GM18507 (cell line): ENCODE measurements around the gene EMSY.

Experiments used
- DNase-seq: peaks from one replicate; pipeline ENCODE4 v3.0.0; 2011; ENCODE audit warnings: low read depth; ENCODE audit not compliant: insufficient read length; ENCODE audit errors: extremely low spot score
- FAIRE-seq: peaks from 2 replicates; lab custom pipeline; 2011; peaks lifted over from hg19 to GRCh38; lab: Jason Lieb, UNC

EMSY gene

GRCh38 chr11:76510060-76511047, 65.5 kb downstream of the EMSY start:
- DNase-seq (no peak), FAIRE-seq (no peak)

DNA sequence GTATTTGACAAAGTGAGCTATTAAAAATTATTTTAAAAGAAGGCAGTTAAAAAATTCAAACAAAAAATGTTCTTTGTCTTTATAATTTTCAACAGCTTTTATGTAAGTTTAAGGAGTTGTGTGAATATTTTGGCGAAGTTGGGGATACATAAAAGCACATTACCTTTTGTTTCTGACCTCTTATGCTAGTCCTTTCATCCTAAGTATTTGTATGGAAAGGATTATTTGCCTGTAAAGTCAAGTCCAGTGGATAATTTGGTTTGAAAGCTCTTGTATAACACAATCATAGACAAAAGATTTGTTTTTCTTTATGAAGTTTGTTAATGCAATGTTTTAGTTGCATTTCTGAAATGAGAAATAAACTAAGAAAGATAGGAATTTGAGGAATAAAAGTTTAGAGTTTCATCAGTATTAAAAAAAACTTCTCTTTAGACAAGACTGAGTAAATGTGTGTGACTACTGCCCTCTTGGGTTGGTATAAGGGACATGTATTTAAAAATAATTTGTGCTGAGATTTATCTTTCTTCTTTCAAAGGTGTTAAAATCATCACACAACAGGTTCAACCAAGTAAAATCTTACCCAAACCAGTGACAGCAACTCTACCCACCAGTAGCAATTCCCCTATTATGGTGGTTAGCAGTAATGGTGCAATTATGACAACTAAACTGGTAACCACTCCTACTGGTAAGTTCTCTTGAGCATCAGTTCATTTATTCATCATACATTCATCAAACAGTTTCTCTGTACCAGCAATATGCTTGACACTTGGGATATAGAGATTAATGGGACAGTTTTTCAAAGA, 68.2 kb downstream of the EMSY start:
- no peak for FAIRE-seq
- no peak for DNase-seq

DNA sequence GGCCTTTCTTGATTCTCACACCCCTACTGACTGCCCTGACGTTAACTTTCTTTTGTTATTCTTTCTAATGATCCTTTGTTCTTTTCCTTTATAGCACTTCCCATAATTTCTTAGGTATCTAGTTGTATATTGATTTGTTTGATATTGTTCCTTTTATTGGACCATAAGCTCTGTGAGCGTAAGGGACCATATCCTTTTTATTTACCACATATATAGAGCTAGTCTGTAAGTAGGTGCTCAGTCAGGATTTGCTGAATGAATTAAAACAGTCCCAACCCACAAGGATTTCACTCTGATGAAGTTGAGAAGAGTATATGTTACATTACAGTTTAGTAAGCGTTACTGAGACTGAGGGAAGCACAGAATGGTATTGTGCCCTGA, 68.8 kb downstream of the EMSY start:
- no peak for DNase-seq
- no peak for FAIRE-seq

- FAIRE-seq (no peak), DNase-seq (no peak)
Measured at GRCh38 chr11:76515494-76515893, 70.7 kb downstream of the EMSY start.

- FAIRE-seq (no peak), DNase-seq (no peak)
Measured at GRCh38 chr11:76523147-76523546, 78.3 kb downstream of the EMSY start.

GRCh38 chr11:76523786-76524436, 79.1 kb downstream of the EMSY start:
- DNase-seq (no peak), FAIRE-seq (no peak)

- DNase-seq: no peak
- FAIRE-seq: no peak
Measured at GRCh38 chr11:76524461-76524860, 79.6 kb downstream of the EMSY start.

DNA sequence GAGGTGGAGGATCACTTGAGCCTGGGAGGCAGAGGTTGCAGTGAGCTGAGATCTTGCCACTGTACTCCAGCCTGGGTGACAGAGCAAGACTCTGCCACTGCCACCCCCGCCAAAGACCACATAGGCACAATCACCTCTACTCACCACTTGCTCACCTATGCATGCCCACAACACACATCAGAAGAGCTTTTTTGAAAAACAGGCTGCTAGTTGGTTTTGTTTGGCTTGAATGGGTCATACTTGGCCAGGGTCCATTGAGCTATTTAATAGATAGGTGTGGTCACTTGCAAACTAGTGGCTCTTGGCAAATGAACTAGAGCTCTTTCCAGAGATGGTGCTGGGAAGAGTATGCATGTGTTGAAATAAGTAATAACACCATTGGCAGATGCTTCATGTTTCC, 80.1 kb downstream of the EMSY start:
- DNase-seq (no peak), FAIRE-seq (no peak)

DNA sequence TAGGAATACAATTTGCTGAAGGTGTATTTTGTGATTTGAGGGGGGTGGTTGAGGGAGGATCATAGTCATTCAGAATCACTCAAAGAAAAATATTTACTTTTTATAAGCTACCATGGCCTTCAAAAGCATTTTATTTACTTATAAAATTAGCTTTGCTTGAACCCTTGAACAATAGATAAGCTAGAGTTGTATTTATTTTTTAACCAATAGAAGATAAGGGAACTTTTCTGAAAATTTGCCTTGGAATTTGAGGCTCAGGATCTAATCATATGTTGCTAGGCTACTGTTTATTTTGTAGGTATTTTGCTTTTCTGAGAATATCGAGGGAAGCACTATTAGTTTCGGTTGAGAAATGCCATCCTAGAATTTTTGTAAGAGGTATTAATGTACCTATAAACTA, 82.1 kb downstream of the EMSY start:
- DNase-seq (no peak), FAIRE-seq (no peak)

- FAIRE-seq: no peak
- DNase-seq: no peak
Measured at GRCh38 chr11:76542436-76542835, 97.6 kb downstream of the EMSY start.

GRCh38 chr11:76543006-76543703, 98.3 kb downstream of the EMSY start:
- DNase-seq: no peak
- no peak for FAIRE-seq

DNA sequence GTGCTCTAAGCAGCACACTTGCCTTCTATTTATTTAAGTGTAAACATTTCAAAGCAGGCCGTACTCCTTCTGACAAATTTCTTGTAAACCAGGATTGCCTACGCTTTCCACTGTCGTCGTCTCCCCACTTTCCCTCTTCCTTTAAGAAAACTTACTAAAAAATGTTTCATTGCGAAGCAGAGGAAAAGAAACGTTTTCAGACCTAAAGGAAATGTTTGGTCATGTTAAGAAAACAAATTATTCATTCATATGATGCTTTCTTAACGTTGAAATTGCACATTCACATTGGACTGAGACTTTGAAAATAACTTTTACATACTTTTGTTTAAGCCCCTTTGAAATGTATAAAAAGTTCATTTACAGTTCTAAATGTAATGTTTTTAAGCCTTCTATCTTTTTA, 106.0 kb downstream of the EMSY start:
- FAIRE-seq: no peak
- no peak for DNase-seq

GRCh38 chr11:76551400-76551799, 106.6 kb downstream of the EMSY start:
- DNase-seq: no peak
- no peak for FAIRE-seq

GRCh38 chr11:76552987-76553386, 108.2 kb downstream of the EMSY start:
- FAIRE-seq (no peak), DNase-seq (no peak)

DNA sequence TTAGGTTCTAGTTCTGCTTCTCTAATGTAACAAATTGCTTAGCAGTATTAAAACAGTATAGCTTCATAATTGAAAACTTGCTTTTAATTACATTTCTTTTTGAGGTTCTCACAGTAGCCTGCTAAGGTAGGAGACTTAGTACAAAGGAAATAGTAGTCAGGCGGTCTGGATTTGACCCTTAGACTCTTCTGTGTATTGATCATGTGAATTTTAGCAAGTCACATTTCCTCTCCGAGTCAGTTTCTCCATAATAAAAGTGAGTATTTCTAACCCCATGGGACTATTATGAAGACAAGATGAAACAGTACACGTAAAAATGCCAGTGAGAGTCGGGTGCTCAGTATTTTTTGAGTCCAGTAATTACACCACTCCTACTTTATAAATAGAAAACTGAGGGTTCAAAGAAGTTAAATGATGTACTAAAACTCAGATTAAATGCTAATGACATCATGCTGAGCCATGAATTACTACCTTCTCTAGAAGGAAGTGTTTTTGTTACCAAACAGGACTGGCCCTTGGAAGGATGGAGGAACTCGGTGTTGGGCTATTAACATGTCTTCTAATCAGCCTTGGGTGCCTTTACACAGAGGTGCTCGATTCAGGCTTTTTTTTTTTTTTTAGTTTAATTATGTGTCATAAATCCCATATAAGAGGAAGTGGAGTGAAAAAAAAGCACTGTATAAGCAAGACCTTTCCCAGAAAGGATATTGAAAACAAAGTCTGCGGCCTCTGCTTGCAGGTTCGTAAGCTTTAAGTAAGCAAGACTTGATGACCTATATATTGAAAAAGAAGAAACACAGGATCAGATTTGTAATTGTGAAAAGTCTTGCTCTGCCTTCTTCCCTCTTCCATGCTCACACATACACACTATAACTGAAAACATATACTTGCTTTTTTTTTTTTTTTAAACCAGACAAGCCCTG, 109.0 kb downstream of the EMSY start:
- no peak for DNase-seq
- no peak for FAIRE-seq

DNA sequence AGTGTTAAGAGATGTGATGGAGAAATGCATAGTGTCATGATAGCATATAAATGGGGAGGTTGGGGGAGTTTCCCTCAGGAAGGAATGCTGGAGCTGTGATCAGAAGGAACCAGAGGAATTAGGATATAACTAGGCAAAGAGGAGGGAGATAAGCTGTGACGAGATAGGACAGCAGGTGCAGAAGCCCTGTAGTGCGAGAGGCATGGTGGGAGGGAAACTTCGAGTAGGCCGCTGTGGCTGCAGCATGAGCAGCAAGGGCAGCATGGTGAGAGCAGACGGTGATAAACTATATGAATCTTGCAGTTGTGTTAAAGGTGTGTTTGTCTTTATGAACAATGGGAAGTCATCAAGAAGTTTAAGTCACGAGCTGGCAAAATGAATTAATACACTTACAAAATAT, 109.9 kb downstream of the EMSY start:
- FAIRE-seq (no peak), DNase-seq (no peak)

DNA sequence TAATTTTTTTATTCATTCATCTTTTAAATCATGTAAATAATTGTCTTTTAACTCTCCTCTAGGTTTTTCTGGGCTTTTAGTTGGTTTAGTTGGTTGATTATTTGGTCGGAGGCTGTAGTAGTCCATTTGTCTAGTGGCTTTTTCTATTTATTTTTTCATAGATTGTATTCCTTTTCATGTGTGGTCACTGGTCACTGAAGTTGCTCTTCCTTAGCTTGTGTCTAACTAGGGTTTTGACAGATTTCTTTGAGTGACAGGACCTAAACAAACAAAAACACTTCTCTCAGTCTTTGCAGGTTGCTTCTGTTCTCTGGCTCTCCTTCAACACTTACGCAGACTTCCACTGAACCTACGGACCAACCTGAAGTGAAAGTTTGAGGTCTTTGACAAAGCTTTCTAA, 112.6 kb downstream of the EMSY start:
- DNase-seq: no peak
- no peak for FAIRE-seq

- DNase-seq (no peak), FAIRE-seq (no peak)
Measured at GRCh38 chr11:76558473-76558872, 113.7 kb downstream of the EMSY start.

DNA sequence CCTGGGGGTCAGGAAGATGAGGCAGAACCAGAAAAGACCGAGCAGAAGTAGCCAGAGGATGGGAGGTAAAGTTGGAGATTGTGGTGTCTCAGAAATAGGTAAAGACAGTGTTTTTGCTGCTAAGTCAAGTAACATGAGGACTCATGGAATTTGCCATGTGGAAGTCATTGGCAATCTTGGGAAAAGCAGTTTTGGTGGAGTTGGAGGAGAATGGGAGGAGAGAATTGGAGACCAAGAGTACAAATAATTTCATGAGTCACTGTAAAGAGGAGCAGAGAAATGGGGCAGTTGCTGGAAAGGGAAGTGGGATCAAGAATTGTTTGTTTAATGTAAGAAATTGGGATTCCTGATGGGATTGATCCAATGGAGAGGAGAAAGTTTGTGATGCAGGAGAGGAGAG, 114.1 kb downstream of the EMSY start:
- no peak for DNase-seq
- FAIRE-seq: no peak
